Thyroid gland (tissue), 4 donors: ENCODE data around the gene ISLR2.

Source experiments
- CTCF ChIP-seq, 6 experiments: fragments of 200-600 bp in 3 of 6; fragments of 450-650 bp in 3 of 6; sonication (generic) in 3 of 6; IDR thresholded peaks; one replicate each; pipeline ENCODE4 v1.5.1; 2016 to 2019; ENCODE audit warnings: antibody characterized with exemption in 6 of 6, mild to moderate bottlenecking in 2 of 6, inconsistent platforms in 1 of 6, moderate library complexity in 1 of 6
- POLR2A ChIP-seq, 2 donors: fragments of 450-650 bp; IDR thresholded peaks; one replicate each; pipeline ENCODE4 v1.6.1; 2017; ENCODE audit warnings: antibody characterized with exemption in 2 of 2, mild to moderate bottlenecking in 2 of 2, moderate library complexity in 1 of 2

- TF ChIP-seq CTCF (IDR thresholded peaks at IDR 0.05): no peak
- TF ChIP-seq POLR2A (IDR thresholded peaks at IDR 0.05): no peak
Observed at GRCh38 chr15:74182131-74182530, 51.7 kb downstream of the ISLR2 start.
